H9 (cell line): ENCODE results near the gene TRAF2. TPM values are rescaled to one million over a fixed set of nuclear protein-coding genes. Genes with fewer than 3 reads are reported as not detected.

Experiments used
- DNase-seq: peaks from one replicate; pipeline ENCODE4 v3.0.0-alpha.2; 2017
- H2AFZ ChIP-seq: one replicate; pipeline ENCODE4 v1.6.1; 2013; ENCODE audit warnings: mild to moderate bottlenecking, low read length, control low read depth, moderate library complexity
- H2AK5ac ChIP-seq: 2 replicates; pipeline ENCODE4 v1.6.1; 2013; ENCODE audit warnings: low read length, control low read depth, mixed read lengths; ENCODE audit not compliant: insufficient read length
- H2BK120ac ChIP-seq: one replicate; pipeline ENCODE4 v1.6.1; 2013; ENCODE audit warnings: low read depth, mild to moderate bottlenecking, low read length, control low read depth, inconsistent platforms; ENCODE audit not compliant: poor library complexity, severe bottlenecking
- H2BK12ac ChIP-seq: 2 replicates; pipeline ENCODE4 v1.6.1; 2013; ENCODE audit warnings: low read length, control low read depth, mixed read lengths, low read depth; ENCODE audit not compliant: insufficient read length
- H2BK15ac ChIP-seq: 2 replicates; pipeline ENCODE4 v1.6.1; 2013; ENCODE audit warnings: low read depth, low read length, control low read depth
- H2BK20ac ChIP-seq: one replicate; pipeline ENCODE4 v1.6.1; 2013; ENCODE audit warnings: low read depth, mild to moderate bottlenecking, low read length, control low read depth, inconsistent platforms; ENCODE audit not compliant: poor library complexity, severe bottlenecking
- H2BK5ac ChIP-seq: 2 replicates; pipeline ENCODE4 v1.6.1; 2013; ENCODE audit warnings: low read length, control low read depth, mixed read lengths; ENCODE audit not compliant: insufficient read length
- H3K14ac ChIP-seq: 2 replicates; pipeline ENCODE4 v1.6.1; 2013; ENCODE audit warnings: low read length, control low read depth; ENCODE audit not compliant: insufficient read depth
- H3K18ac ChIP-seq: 2 replicates; pipeline ENCODE4 v1.6.1; 2013; ENCODE audit warnings: low read depth, mild to moderate bottlenecking, mixed read lengths, low read length, control low read depth; ENCODE audit not compliant: insufficient read length
- H3K23ac ChIP-seq: 2 replicates; pipeline ENCODE4 v1.6.1; 2013; ENCODE audit warnings: low read length, control low read depth, mixed read lengths, low read depth; ENCODE audit not compliant: insufficient read length
- H3K23me2 ChIP-seq: 2 replicates; pipeline ENCODE4 v1.6.1; 2013; ENCODE audit warnings: low read depth, mild to moderate bottlenecking, mixed read lengths, low read length, control low read depth; ENCODE audit not compliant: insufficient read length, poor library complexity, severe bottlenecking
- H3K27ac ChIP-seq: 2 replicates; pipeline ENCODE4 v1.5.1; 2013; ENCODE audit warnings: low read length, control low read depth, mixed read lengths, low read depth; ENCODE audit not compliant: insufficient read length
- H3K27me3 ChIP-seq: 2 replicates; pipeline ENCODE4 v1.6.1; 2013; ENCODE audit warnings: low read length, control low read depth, inconsistent platforms; ENCODE audit not compliant: insufficient read depth
- H3K4ac ChIP-seq: 2 replicates; pipeline ENCODE4 v1.6.1; 2013; ENCODE audit warnings: low read depth, mild to moderate bottlenecking, control low read depth, inconsistent platforms, low read length, moderate library complexity
- H3K4me1 ChIP-seq: 2 replicates; pipeline ENCODE4 v1.6.1; 2013; ENCODE audit warnings: low read length, control low read depth, inconsistent platforms; ENCODE audit not compliant: insufficient read depth
- H3K4me2 ChIP-seq: 2 replicates; pipeline ENCODE4 v1.6.1; 2013; ENCODE audit warnings: low read length, control low read depth, mixed read lengths; ENCODE audit not compliant: insufficient read length, insufficient read depth
- H3K56ac ChIP-seq: 2 replicates; pipeline ENCODE4 v1.6.1; 2013; ENCODE audit warnings: low read depth, mild to moderate bottlenecking, mixed read lengths, low read length, control low read depth; ENCODE audit not compliant: insufficient read length
- H3K79me1 ChIP-seq: 2 replicates; pipeline ENCODE4 v1.6.1; 2013; ENCODE audit warnings: low read depth, mild to moderate bottlenecking, moderate library complexity, low read length, control low read depth, inconsistent platforms; ENCODE audit not compliant: insufficient read depth, poor library complexity, severe bottlenecking
- H3K79me2 ChIP-seq: 2 replicates; pipeline ENCODE4 v1.6.1; 2013; ENCODE audit warnings: low read length, control low read depth, inconsistent platforms; ENCODE audit not compliant: insufficient read depth
- H3K9ac ChIP-seq: 2 replicates; pipeline ENCODE4 v1.6.1; 2013; ENCODE audit warnings: low read length, control low read depth, mixed read lengths; ENCODE audit not compliant: insufficient read length; ENCODE audit errors: extremely low read depth
- H3K9me3 ChIP-seq: one replicate; pipeline ENCODE4 v1.6.1; 2013; ENCODE audit warnings: low read depth, low read length, inconsistent platforms; ENCODE audit not compliant: control insufficient read depth
- H3T11ph ChIP-seq: one replicate; pipeline ENCODE4 v1.6.1; 2013; ENCODE audit warnings: mild to moderate bottlenecking, low read length, control low read depth, inconsistent platforms
- H4K20me1 ChIP-seq: one replicate; pipeline ENCODE4 v1.6.1; 2013; ENCODE audit not compliant: control insufficient read depth, insufficient read length, insufficient read depth
- H4K5ac ChIP-seq: 2 replicates; pipeline ENCODE4 v1.6.1; 2013; ENCODE audit warnings: low read depth, mild to moderate bottlenecking, mixed read lengths, low read length, control low read depth; ENCODE audit not compliant: insufficient read length
- H4K8ac ChIP-seq: replicated peaks from 2 replicates; pipeline ENCODE4 v1.6.1; 2013; ENCODE audit warnings: low read length, control low read depth, mixed read lengths, low read depth; ENCODE audit not compliant: insufficient read length
- H4K91ac ChIP-seq: 2 replicates; pipeline ENCODE4 v1.6.1; 2013; ENCODE audit warnings: low read depth, mild to moderate bottlenecking, moderate library complexity, mixed read lengths, low read length, control low read depth; ENCODE audit not compliant: insufficient read length
- H3K27ac Mint-ChIP-seq, 3 experiments: 2 replicates in 2 of 3; 3 replicates in 1 of 3; pipeline ENCODE4 v1.8.0; 2020 to 2021; ENCODE audit warnings: mixed read lengths in 3 of 3, mild to moderate bottlenecking in 1 of 3, moderate library complexity in 1 of 3
- H3K27me3 Mint-ChIP-seq: 2 replicates; pipeline ENCODE4 v1.8.0; 2021; ENCODE audit warnings: low read depth, mild to moderate bottlenecking, moderate library complexity, mixed read lengths
- H3K36me3 Mint-ChIP-seq, 3 experiments: 2 replicates in 2 of 3; 3 replicates in 1 of 3; pipeline ENCODE4 v1.8.0; 2020 to 2021; ENCODE audit warnings: low read depth in 3 of 3, mixed read lengths in 3 of 3; ENCODE audit not compliant: insufficient read depth in 1 of 3
- H3K4me1 Mint-ChIP-seq, 2 experiments: 2 replicates each; pipeline ENCODE4 v1.8.0; 2020; ENCODE audit warnings: mixed read lengths in 2 of 2
- H3K4me3 Mint-ChIP-seq, 2 experiments: 2 replicates in 1 of 2; 3 replicates in 1 of 2; pipeline ENCODE4 v1.8.0; 2020 to 2021; ENCODE audit warnings: mild to moderate bottlenecking in 2 of 2, mixed read lengths in 2 of 2, moderate library complexity in 1 of 2
- H3K9me3 Mint-ChIP-seq, 2 experiments: 2 replicates in 1 of 2; 3 replicates in 1 of 2; pipeline ENCODE4 v1.8.0; 2020; ENCODE audit warnings: mild to moderate bottlenecking in 2 of 2, mixed read lengths in 2 of 2, moderate library complexity in 1 of 2
- WGBS: extraction: QIAGEN DNeasy Blood & Tissue Kit; methylation state at CpG from one replicate; pipeline ENCODE4 v1.1.7; 2013; ENCODE audit warnings: missing lambda C conversion rate, low lambda C conversion rate, mixed read lengths; ENCODE audit not compliant: insufficient read length; ENCODE audit errors: extremely low coverage; 5-methylcytosine and 5-hydroxymethylcytosine counted together
- total RNA-seq: library from RNA; stranded (reverse); gene quantifications from 2 replicates; pipeline ENCODE4 v1.2.1, GENCODE V29; 2021
- TF ChIP-seq, protein P1 (sequence below): fragments of 200-600 bp; sonication (generic); conservative IDR thresholded peaks from 3 replicates; pipeline ENCODE4 v1.8.0; 2021; ENCODE audit warnings: antibody characterized with exemption, mild to moderate bottlenecking

Gene TRAF2
- total RNA-seq, 1 experiment from 2014 or later: 48.8 TPM

DNA sequence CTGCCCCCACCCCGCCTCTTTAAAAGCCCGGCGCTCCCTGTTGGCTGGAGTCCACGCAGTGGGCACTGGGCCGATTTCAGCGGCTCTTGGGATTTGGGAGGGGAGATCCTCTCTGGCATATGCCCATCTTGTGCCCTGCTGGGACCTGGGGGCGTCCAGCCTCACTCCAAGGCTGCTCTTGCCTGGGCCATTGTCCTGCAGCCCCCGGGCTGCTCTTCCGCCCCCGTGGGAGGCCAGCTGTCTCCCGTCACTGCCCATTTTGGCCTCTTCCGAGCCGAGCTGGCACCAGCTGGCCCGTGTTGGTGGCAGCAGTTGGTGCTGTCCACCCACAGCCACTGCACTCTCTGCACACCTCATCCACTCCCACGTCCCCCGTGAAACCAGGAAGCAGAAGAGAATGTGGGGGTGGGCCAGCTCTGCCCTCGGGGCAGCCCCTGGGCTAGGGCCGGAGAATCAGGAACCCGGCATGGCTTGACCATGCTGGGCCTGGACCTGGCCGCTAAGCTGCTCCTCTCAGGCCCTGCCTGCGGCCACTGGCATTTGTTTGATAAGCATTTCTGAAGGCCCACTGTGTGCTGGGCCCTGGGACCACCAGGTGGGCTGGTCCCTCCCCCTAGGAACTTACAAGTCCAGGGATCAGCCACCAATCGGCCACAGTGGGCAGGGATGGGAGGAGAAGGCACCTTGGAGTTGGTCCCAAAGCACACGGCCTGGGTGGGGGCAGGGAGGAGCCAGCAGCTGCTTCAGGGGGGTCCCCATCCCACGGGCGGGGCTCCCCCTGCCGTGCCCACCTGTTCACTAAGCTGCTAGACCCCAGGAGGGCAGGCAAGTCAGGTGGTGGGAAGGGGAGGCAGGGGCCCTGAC is 60.9 kb downstream of the TRAF2 start:
- Histone ChIP-seq H3K4me1 (no peaks in the 10 kb centered on the region), H3K14ac (no peak overlapping the region), H2BK20ac (no peak overlapping the region), H2BK120ac (no peak overlapping the region), H3K27ac (no peak overlapping the region), H3K4ac (no peak overlapping the region), H2BK5ac (no peak overlapping the region), H3K23me2 (peaks cover 8% of the 10 kb centered on the region), H3K79me2 (no peaks in the 10 kb centered on the region), H3K9me3 (no peaks in the 10 kb centered on the region), H3K4me2 (no peak overlapping the region), H3K79me1 (no peaks in the 10 kb centered on the region), H4K91ac (no peak overlapping the region), H2BK15ac (no peak overlapping the region), H4K5ac (no peak overlapping the region), H3T11ph (no peak overlapping the region), H4K8ac (no peak overlapping the region), H3K27me3 (no peaks in the 10 kb centered on the region), H3K9ac (no peak overlapping the region), H2AK5ac (no peak overlapping the region), H3K56ac (no peak overlapping the region), H2BK12ac (no peak overlapping the region), H2AFZ (no peak overlapping the region), H4K20me1 (no peaks in the 10 kb centered on the region), H3K23ac (no peak overlapping the region), H3K18ac (no peak overlapping the region)
- Mint-ChIP-seq H3K4me3 (no peak overlapping the region), H3K9me3 (no peaks in the 10 kb centered on the region), H3K27ac (peak overlapping the region in 2 of 3 experiments; percentile 85 to 89; a peak in 3 of 7 replicates), H3K4me1 (peaks cover 10 to 18% of the 10 kb centered on the region in 2 experiments), H3K27me3 (no peaks in the 10 kb centered on the region), H3K36me3 (peaks cover 0 to 8% (median 6%) of the 10 kb centered on the region in 3 experiments; a peak in 4 of 7 replicates)
- no CpG with 5 or more reads among the region's 26 CpGs for WGBS
- DNase-seq: no peak
- TF ChIP-seq, protein P1, sequence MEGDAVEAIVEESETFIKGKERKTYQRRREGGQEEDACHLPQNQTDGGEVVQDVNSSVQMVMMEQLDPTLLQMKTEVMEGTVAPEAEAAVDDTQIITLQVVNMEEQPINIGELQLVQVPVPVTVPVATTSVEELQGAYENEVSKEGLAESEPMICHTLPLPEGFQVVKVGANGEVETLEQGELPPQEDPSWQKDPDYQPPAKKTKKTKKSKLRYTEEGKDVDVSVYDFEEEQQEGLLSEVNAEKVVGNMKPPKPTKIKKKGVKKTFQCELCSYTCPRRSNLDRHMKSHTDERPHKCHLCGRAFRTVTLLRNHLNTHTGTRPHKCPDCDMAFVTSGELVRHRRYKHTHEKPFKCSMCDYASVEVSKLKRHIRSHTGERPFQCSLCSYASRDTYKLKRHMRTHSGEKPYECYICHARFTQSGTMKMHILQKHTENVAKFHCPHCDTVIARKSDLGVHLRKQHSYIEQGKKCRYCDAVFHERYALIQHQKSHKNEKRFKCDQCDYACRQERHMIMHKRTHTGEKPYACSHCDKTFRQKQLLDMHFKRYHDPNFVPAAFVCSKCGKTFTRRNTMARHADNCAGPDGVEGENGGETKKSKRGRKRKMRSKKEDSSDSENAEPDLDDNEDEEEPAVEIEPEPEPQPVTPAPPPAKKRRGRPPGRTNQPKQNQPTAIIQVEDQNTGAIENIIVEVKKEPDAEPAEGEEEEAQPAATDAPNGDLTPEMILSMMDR: no peak
